HepG2 (cell line): ENCODE results near the gene MEGF6. TPM values are rescaled to one million over a fixed set of nuclear protein-coding genes. Genes with fewer than 3 reads are reported as not detected.

Experiments used
- ATF2 ChIP-seq: sonication (generic); formaldehyde crosslinking; IDR thresholded peaks from 2 replicates; pipeline ENCODE4 v1.4.0; 2020; ENCODE audit warnings: missing genetic modification reagents
- BRF2 ChIP-seq: sonication (generic); formaldehyde crosslinking; IDR thresholded peaks from 2 replicates; pipeline ENCODE4 v1.8.1; 2022; ENCODE audit warnings: mild to moderate bottlenecking, missing genetic modification reagents
- FOXJ3 ChIP-seq: sonication (generic); formaldehyde crosslinking; IDR thresholded peaks from 2 replicates; pipeline ENCODE4 v1.4.0; 2020; ENCODE audit warnings: missing genetic modification reagents, mild to moderate bottlenecking, borderline replicate concordance
- GABPA ChIP-seq, 2 experiments: IDR thresholded peaks; 2 replicates each; pipeline ENCODE4 v1.6.1; 2011 to 2016; ENCODE audit warnings: low read depth in 2 of 2, low read length in 1 of 2, missing biosample characterization in 1 of 2, missing genetic modification characterization in 1 of 2
- GATAD1 ChIP-seq: IDR thresholded peaks from 2 replicates; pipeline ENCODE4 v1.6.1; 2016; ENCODE audit warnings: missing genetic modification reagents, missing compliant biosample characterization
- HNF4G ChIP-seq, 2 experiments: sonication (generic) in 1 of 2; formaldehyde crosslinking in 1 of 2; IDR thresholded peaks; 2 replicates each; pipeline versions ENCODE4 v1.4.0 to v1.6.1; 2011 to 2020; ENCODE audit warnings: borderline replicate concordance in 2 of 2, low read depth in 2 of 2, mild to moderate bottlenecking in 2 of 2, low read length in 1 of 2, missing genetic modification reagents in 1 of 2, moderate library complexity in 1 of 2
- KLF6 ChIP-seq: IDR thresholded peaks from 2 replicates; pipeline ENCODE4 v1.8.0; 2016; ENCODE audit warnings: missing biosample characterization, missing genetic modification reagents
- MTF1 ChIP-seq: sonication (generic); formaldehyde crosslinking; IDR thresholded peaks from 2 replicates; pipeline ENCODE4 v1.5.0; 2020; ENCODE audit warnings: missing genetic modification reagents
- MXD3 ChIP-seq: IDR thresholded peaks from 2 replicates; pipeline ENCODE4 v1.6.1; 2016; ENCODE audit warnings: mild to moderate bottlenecking, missing biosample characterization, missing genetic modification reagents
- NFYB ChIP-seq: sonication (generic); formaldehyde crosslinking; IDR thresholded peaks from 2 replicates; pipeline ENCODE4 v1.4.0; 2020; ENCODE audit warnings: missing genetic modification reagents
- PAWR ChIP-seq: sonication (generic); formaldehyde crosslinking; IDR thresholded peaks from 2 replicates; pipeline ENCODE4 v1.4.0; 2020; ENCODE audit warnings: missing genetic modification reagents, mild to moderate bottlenecking, borderline replicate concordance
- PBX3 ChIP-seq: sonication (generic); formaldehyde crosslinking; IDR thresholded peaks from 2 replicates; pipeline ENCODE4 v1.8.1; 2023; ENCODE audit warnings: missing genetic modification reagents, inconsistent platforms, borderline replicate concordance
- PRPF4 ChIP-seq: fragments of 200-400 bp; formaldehyde crosslinking; IDR thresholded peaks from 2 replicates; pipeline ENCODE4 v1.6.1; 2016; ENCODE audit warnings: low read length, low read depth; ENCODE audit not compliant: poor library complexity, severe bottlenecking
- RAD21 ChIP-seq: fragments of 450-650 bp; formaldehyde crosslinking; IDR thresholded peaks from 2 replicates; pipeline ENCODE4 v1.5.0; 2020; ENCODE audit warnings: mild to moderate bottlenecking
- THAP11 ChIP-seq: IDR thresholded peaks from 2 replicates; pipeline ENCODE4 v1.6.1; 2016; ENCODE audit warnings: missing biosample characterization, missing genetic modification reagents
- ZBTB20 ChIP-seq: sonication (generic); formaldehyde crosslinking; IDR thresholded peaks from 2 replicates; pipeline ENCODE4 v1.8.1; 2023; ENCODE audit warnings: missing genetic modification reagents, low read depth, mild to moderate bottlenecking, borderline replicate concordance
- ZBTB38 ChIP-seq: sonication (generic); formaldehyde crosslinking; IDR thresholded peaks from 2 replicates; pipeline ENCODE4 v1.5.1; 2020; ENCODE audit warnings: mild to moderate bottlenecking, missing genetic modification reagents
- ZEB1 ChIP-seq: IDR thresholded peaks from 2 replicates; pipeline ENCODE4 v1.6.1; 2012; ENCODE audit warnings: mild to moderate bottlenecking, low read depth, inconsistent platforms; ENCODE audit not compliant: insufficient replicate concordance
- ZFX ChIP-seq: sonication (generic); formaldehyde crosslinking; IDR thresholded peaks from 2 replicates; pipeline ENCODE4 v1.4.0; 2020; ENCODE audit warnings: mild to moderate bottlenecking, low read depth, missing genetic modification reagents, moderate library complexity
- ZNF12 ChIP-seq: sonication (generic); formaldehyde crosslinking; IDR thresholded peaks from 2 replicates; pipeline ENCODE4 v1.5.0; 2020; ENCODE audit warnings: missing genetic modification reagents
- ZNF124 ChIP-seq: sonication (generic); formaldehyde crosslinking; IDR thresholded peaks from 2 replicates; pipeline ENCODE4 v1.4.0; 2020; ENCODE audit warnings: missing genetic modification reagents
- ZNF414 ChIP-seq: sonication (generic); formaldehyde crosslinking; IDR thresholded peaks from 2 replicates; pipeline ENCODE4 v1.5.0; 2020; ENCODE audit warnings: missing genetic modification reagents
- ZNF451 ChIP-seq: sonication (generic); formaldehyde crosslinking; IDR thresholded peaks from 2 replicates; pipeline ENCODE4 v1.5.0; 2020; ENCODE audit warnings: mild to moderate bottlenecking, missing genetic modification reagents
- ZNF839 ChIP-seq: sonication (generic); formaldehyde crosslinking; IDR thresholded peaks from 2 replicates; pipeline ENCODE4 v1.4.0; 2020; ENCODE audit warnings: missing genetic modification reagents, mild to moderate bottlenecking, borderline replicate concordance
- polyA plus RNA-seq, 8 experiments: library from polyadenylated mRNA; depleted of rRNA in 3 of 8; stranded (reverse) in 7 of 8; unstranded in 1 of 8; fragments of >200 nt; fragmentation: Illumina TruSeq in 4 of 8; extraction: Trizol in 4 of 8; gene quantifications; 2 replicates each; pipeline versions ENCODE4 v1.2.1 to v1.2.3, GENCODE V29; 2011 to 2016; ENCODE audit warnings: low read depth in 4 of 8, missing spikeins in 1 of 8, mixed read lengths in 1 of 8; ENCODE audit not compliant: insufficient read depth in 1 of 8
- total RNA-seq, 5 experiments: library from RNA; depleted of rRNA; stranded (reverse); fragments of >200 nt; fragmentation: Illumina TruSeq; extraction: Trizol; gene quantifications; 2 replicates each; pipeline ENCODE4 v1.2.3, GENCODE V29; 2016; ENCODE audit warnings: low read depth in 1 of 5

The MEGF6 gene
- total and polyA plus RNA-seq, 2 of the 13 experiments (the other 11 are each of a cell fraction or from before 2014, with no cell fraction given): 1.9 TPM

- TF ChIP-seq ZNF414 (CRISPR knock-in tag) (peak; percentile 72; the same call in 1 of the 2 replicates), NFYB (CRISPR knock-in tag) (no peak), KLF6 (CRISPR knock-in tag) (no peak), GABPA (IDR thresholded peaks at IDR 0.05; ENCODE audit: low read depth, low read length) (no peak), GABPA (CRISPR knock-in tag; IDR thresholded peaks at IDR 0.05; ENCODE audit: low read depth) (no peak; the same call in 1 of the 2 replicates), PRPF4 (peak; percentile 99), PBX3 (CRISPR knock-in tag) (no peak), ZNF12 (CRISPR knock-in tag) (0 out of 2 replicates have a peak, but pooled peaks have one; percentile 31), RAD21 (peak; percentile 94), THAP11 (CRISPR knock-in tag) (peak; percentile 64), GATAD1 (CRISPR knock-in tag) (peak; percentile 75; the same call in 1 of the 2 replicates), PAWR (CRISPR knock-in tag) (no peak), HNF4G (IDR thresholded peaks at IDR 0.05; ENCODE audit: borderline replicate concordance, low read depth, low read length) (peak; percentile 52; the same call in 1 of the 2 replicates), HNF4G (CRISPR knock-in tag; IDR thresholded peaks at IDR 0.05; ENCODE audit: borderline replicate concordance, low read depth) (no peak), ZNF124 (peak; percentile 80; the same call in 1 of the 2 replicates), ZBTB20 (CRISPR knock-in tag) (peak; percentile 84; the same call in 1 of the 2 replicates), ZEB1 (peak; percentile 51), FOXJ3 (CRISPR knock-in tag) (peak; percentile 29; the same call in 1 of the 2 replicates), ZFX (peak; percentile 95), ZBTB38 (0 out of 2 replicates have a peak, but pooled peaks have one; percentile 6), ZNF451 (CRISPR knock-in tag) (peak; percentile 82), MXD3 (CRISPR knock-in tag) (peak; percentile 73), ATF2 (peak; percentile 17; the same call in 1 of the 2 replicates), MTF1 (no peak), BRF2 (CRISPR knock-in tag) (0 out of 2 replicates have a peak, but pooled peaks have one; percentile 43), ZNF839 (peak; percentile 55; the same call in 1 of the 2 replicates)
Measured at GRCh38 chr1:3471356-3472087, 139.8 kb downstream of the MEGF6 start (continued).
